GM23248 (cell line): ENCODE data around the gene RUNX3. TPM values are rescaled to one million over a fixed set of nuclear protein-coding genes. Genes with fewer than 3 reads are reported as not detected.
A peak's percentile ranks its signal among the peaks of the same experiment; 100 is the strongest.

Experiments
- DNase-seq: peaks from one replicate; pipeline ENCODE4 v3.0.0-alpha.2; 2015
- H2AFZ ChIP-seq: fragments of 200-600 bp; sonication (generic); 2 replicates; pipeline ENCODE4 v1.6.1; 2016; ENCODE audit warnings: antibody characterized with exemption
- H3F3A ChIP-seq: fragments of 200-600 bp; sonication (generic); 2 replicates; pipeline ENCODE4 v1.6.1; 2016; ENCODE audit warnings: mild to moderate bottlenecking, antibody characterized with exemption, mixed run types; ENCODE audit not compliant: insufficient read depth
- H3K27ac ChIP-seq: fragments of 200-600 bp; sonication (generic); 2 replicates; pipeline ENCODE4 v1.5.1; 2016; ENCODE audit warnings: mild to moderate bottlenecking
- H3K27me3 ChIP-seq: fragments of 200-600 bp; sonication (generic); replicated peaks from 2 replicates; pipeline ENCODE4 v1.6.1; 2016; ENCODE audit warnings: mild to moderate bottlenecking; ENCODE audit not compliant: insufficient read depth
- H3K36me3 ChIP-seq: fragments of 200-600 bp; sonication (generic); 2 replicates; pipeline ENCODE4 v1.6.1; 2016; ENCODE audit warnings: low read depth, mild to moderate bottlenecking
- H3K4me1 ChIP-seq: fragments of 200-600 bp; sonication (generic); 2 replicates; pipeline ENCODE4 v1.6.1; 2016; ENCODE audit warnings: mild to moderate bottlenecking; ENCODE audit not compliant: insufficient read depth
- H3K4me2 ChIP-seq: fragments of 200-600 bp; sonication (generic); one replicate; pipeline ENCODE4 v1.6.1; 2016; ENCODE audit warnings: mild to moderate bottlenecking; ENCODE audit not compliant: unreplicated experiment
- H3K4me3 ChIP-seq: fragments of 200-600 bp; sonication (generic); 2 replicates; pipeline ENCODE4 v1.5.1; 2016; ENCODE audit warnings: mild to moderate bottlenecking
- H3K79me2 ChIP-seq: fragments of 200-600 bp; sonication (generic); 2 replicates; pipeline ENCODE4 v1.6.1; 2016; ENCODE audit warnings: mild to moderate bottlenecking; ENCODE audit not compliant: insufficient read depth
- H3K9ac ChIP-seq: fragments of 200-600 bp; sonication (generic); 2 replicates; pipeline ENCODE4 v1.6.1; 2016; ENCODE audit warnings: mild to moderate bottlenecking
- H3K9me2 ChIP-seq: fragments of 200-600 bp; sonication (generic); 2 replicates; pipeline ENCODE4 v1.6.1; 2016; ENCODE audit warnings: mixed run types, mild to moderate bottlenecking, moderate library complexity; ENCODE audit not compliant: insufficient read depth
- H3K9me3 ChIP-seq: fragments of 200-600 bp; sonication (generic); one replicate; pipeline ENCODE4 v1.6.1; 2017; ENCODE audit warnings: low read depth
- H4K20me1 ChIP-seq: fragments of 200-600 bp; sonication (generic); 2 replicates; pipeline ENCODE4 v1.6.0; 2016; ENCODE audit not compliant: insufficient read depth
- EZH2 ChIP-seq: fragments of 200-600 bp; sonication (generic); IDR thresholded peaks from 2 replicates; pipeline ENCODE4 v1.6.1; 2018; ENCODE audit warnings: antibody characterized with exemption, mild to moderate bottlenecking; ENCODE audit not compliant: insufficient read depth, poor library complexity, severe bottlenecking
- EZH2phosphoT487 ChIP-seq: fragments of 200-600 bp; sonication (generic); IDR thresholded peaks from 2 replicates; pipeline ENCODE4 v1.6.1; 2018; ENCODE audit warnings: antibody characterized with exemption, moderate library complexity, mild to moderate bottlenecking, low read depth; ENCODE audit not compliant: insufficient read depth
- WGBS, 2 experiments: methylation state at CpG; one replicate each; pipeline ENCODE4 v1.1.6; 2015 to 2017; ENCODE audit warnings: low lambda C conversion rate in 2 of 2, low coverage in 1 of 2; ENCODE audit errors: missing lambda C conversion rate in 2 of 2; 5-methylcytosine and 5-hydroxymethylcytosine counted together
- in situ Hi-C: fragments of 300-500 bp; cut with MboI; formaldehyde crosslinking; loops from 2 replicates; pipeline ENCODE4 v1.15.0; 2020
- polyA plus RNA-seq: library from polyadenylated mRNA; unstranded; fragments of >200 nt; fragmentation: Nextera tagmentation; extraction: Ambion mirVana; gene quantifications from 2 replicates; pipeline ENCODE4 v1.2.1, GENCODE V29; 2016
- total RNA-seq: library from RNA; depleted of rRNA; stranded (reverse); fragments of >200 nt; shearing (Covaris generic); gene quantifications from 2 replicates; pipeline ENCODE4 v1.2.3, GENCODE V29; 2014

The RUNX3 gene
- total and polyA plus RNA-seq, 2 experiments from 2014 or later = 0.43 to 1.4 TPM

DNA sequence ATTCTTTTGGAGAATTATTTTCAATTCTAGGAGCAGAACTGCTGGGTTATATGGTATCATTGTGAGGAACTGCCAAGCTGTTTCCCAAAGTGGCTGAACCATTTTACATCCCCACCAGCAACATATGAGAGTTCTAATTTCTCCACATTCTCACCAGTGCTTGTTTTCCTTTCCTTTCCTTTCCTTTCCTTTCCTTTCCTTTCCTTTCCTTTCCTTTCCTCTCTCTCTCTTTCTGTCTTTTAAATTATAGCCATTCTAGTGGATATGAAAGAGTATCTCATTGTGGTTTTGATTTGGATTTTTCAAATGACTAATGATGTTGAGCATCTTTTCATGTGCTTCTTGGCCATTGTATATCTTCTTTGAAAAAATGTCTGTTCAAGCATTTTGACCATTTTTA is 45.3 kb downstream of the RUNX3 start:
- H4K20me1 ChIP-seq = no peaks in the 10 kb centered on the region
- TF ChIP-seq EZH2phosphoT487 (no peak), EZH2 (no peak)
- H3K27ac ChIP-seq = no peak overlapping the region
- no peak overlapping the region for H3K4me2 ChIP-seq
- H3K9ac ChIP-seq = no peak overlapping the region
- in situ Hi-C loops = no loop called here
- H3F3A ChIP-seq = no peaks in the 10 kb centered on the region; the same call in 1 of the 2 replicates
- H3K9me2 ChIP-seq = 0 out of 2 replicates have a peak, but pooled peaks cover 4% of the 10 kb centered on the region
- no peaks in the 10 kb centered on the region for H3K79me2 ChIP-seq
- H2AFZ ChIP-seq = no peak overlapping the region
- no peaks in the 10 kb centered on the region for H3K36me3 ChIP-seq
- H3K4me3 ChIP-seq = no peak overlapping the region
- peaks cover 4% of the 10 kb centered on the region for H3K4me1 ChIP-seq
- no peak for DNase-seq
- H3K9me3 ChIP-seq = no peaks in the 10 kb centered on the region
- no peaks in the 10 kb centered on the region for H3K27me3 ChIP-seq

DNA sequence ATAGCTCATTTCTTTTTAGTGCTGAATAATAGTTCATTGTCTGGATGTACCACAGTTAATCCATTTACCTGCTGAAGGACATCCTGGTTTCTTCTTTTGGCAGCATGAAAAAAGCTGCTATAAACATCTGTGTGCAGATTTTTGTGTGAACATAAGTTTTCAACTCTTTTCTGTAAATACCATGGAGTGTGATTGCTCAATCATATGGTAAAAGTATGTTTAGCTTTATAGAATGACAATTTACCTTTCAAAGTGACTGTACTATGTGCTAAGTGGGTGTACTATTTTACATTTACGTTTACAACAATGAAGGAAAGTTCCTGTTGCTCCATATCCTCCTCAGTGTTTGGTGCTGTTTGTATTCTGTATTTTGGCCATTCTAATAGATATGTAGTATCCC is 49.0 kb downstream of the RUNX3 start:
- in situ Hi-C loops = no loop called here
- no peaks in the 10 kb centered on the region for H3K79me2 ChIP-seq

DNA sequence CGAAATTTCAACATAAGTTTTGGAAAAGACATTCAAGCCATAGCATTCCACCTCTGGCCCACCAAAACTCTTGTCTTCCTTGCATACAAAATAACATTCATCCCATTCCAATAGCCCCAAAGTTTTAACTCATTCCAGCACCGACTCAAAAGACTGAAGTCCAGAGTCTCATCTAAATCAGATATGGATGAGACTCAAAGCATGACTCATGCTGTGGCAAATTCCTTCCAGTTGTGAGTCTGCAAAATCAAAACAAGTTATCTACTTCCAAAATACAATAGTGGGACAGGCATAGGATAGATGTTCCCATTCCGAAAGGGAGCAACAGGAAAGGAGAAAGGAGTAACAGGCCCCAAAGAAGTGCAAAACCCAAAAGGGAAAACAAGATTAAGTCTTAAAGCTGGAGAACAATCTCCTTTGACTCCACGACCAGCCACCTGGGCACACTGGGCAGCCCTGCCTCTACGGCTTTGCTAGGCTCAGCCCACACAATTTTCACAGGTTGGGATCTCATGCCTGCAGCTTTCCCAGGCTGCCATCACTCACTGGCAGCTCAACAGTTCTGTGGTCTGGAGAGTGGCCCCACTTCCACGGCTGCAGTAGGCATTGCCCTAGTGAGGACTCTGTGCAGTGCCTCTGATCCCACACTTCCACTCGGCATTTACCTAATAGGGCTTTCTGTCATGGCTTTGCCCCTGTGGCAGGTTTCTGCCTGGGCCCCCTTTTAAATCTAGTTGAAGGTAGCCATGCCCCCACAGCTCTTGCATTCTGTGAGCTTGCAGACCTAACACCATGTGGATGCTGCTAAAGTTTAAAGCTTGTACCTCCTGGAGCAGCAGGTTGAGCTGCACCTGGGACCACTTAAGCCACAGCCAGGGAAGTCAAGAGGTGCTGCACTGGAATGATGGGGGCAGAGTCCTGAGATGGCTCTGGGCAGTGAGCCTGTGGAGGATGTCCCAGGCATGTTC is 51.0 kb downstream of the RUNX3 start:
- Histone ChIP-seq H3K79me2 (no peaks in the 10 kb centered on the region), H3K4me1 (peaks cover 11% of the 10 kb centered on the region), H3K36me3 (no peaks in the 10 kb centered on the region), H3K4me2 (no peak overlapping the region), H3K4me3 (no peak overlapping the region), H4K20me1 (no peaks in the 10 kb centered on the region), H3K9me3 (no peaks in the 10 kb centered on the region), H3K27ac (no peak overlapping the region), H2AFZ (no peak overlapping the region), H3F3A (peaks cover 15% of the 10 kb centered on the region; the same call in 1 of the 2 replicates), H3K27me3 (no peaks in the 10 kb centered on the region), H3K9ac (no peak overlapping the region), H3K9me2 (no peaks in the 10 kb centered on the region)
- TF ChIP-seq EZH2phosphoT487 = no peak
- no peak for TF ChIP-seq EZH2
- WGBS, 2 experiments = 36 to 37% methylated on average over 7 of the region's 7 CpGs
- in situ Hi-C loops = no loop called here
- DNase-seq = peak; percentile 74

More for the DNA sequence above, 49.0 kb downstream of the RUNX3 start:
- peaks cover 11% of the 10 kb centered on the region for H3K4me1 ChIP-seq
- no peak overlapping the region for H3K9ac ChIP-seq
- no peak overlapping the region for H3K4me2 ChIP-seq
- peaks cover 15% of the 10 kb centered on the region; the same call in 1 of the 2 replicates for H3F3A ChIP-seq
- 26 to 44% methylated on average over 1 of the region's 1 CpG for WGBS, 2 experiments
- TF ChIP-seq EZH2phosphoT487 = no peak
- TF ChIP-seq EZH2 = no peak
- no peak overlapping the region for H2AFZ ChIP-seq
- no peaks in the 10 kb centered on the region for H3K27me3 ChIP-seq
- H3K9me2 ChIP-seq = 0 out of 2 replicates have a peak, but pooled peaks cover 4% of the 10 kb centered on the region
- H4K20me1 ChIP-seq = no peaks in the 10 kb centered on the region
- no peak overlapping the region for H3K4me3 ChIP-seq
- no peak overlapping the region for H3K27ac ChIP-seq
- H3K9me3 ChIP-seq = no peaks in the 10 kb centered on the region
- DNase-seq = no peak
- H3K36me3 ChIP-seq = no peaks in the 10 kb centered on the region

DNA sequence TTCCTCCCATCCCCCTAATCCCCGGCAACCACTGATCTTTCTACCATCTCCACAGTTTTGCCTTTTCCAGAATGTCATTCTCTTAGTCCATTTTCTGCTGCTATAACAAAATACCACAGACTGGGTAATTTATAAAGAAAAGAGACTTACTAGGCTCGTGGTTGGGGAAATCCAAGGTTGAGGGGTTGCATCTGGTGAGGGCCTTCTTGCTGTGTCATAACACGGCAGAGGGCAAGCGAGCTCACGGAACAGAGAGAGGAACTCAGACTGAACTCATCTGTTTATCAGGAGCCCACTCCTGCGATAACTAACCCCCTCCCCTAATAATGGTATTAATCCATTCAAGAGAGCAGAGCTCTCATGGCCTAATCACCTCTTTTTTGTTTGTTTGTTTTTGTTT is 52.0 kb downstream of the RUNX3 start:
- Histone ChIP-seq H3K9me2 (no peaks in the 10 kb centered on the region), H3K27me3 (no peaks in the 10 kb centered on the region), H3K9me3 (no peaks in the 10 kb centered on the region), H3K9ac (no peak overlapping the region), H3K79me2 (no peaks in the 10 kb centered on the region), H3K4me1 (peaks cover 11% of the 10 kb centered on the region), H3K4me2 (no peak overlapping the region), H2AFZ (no peak overlapping the region), H3K36me3 (no peaks in the 10 kb centered on the region), H3K27ac (no peak overlapping the region), H3F3A (peaks cover 15% of the 10 kb centered on the region; the same call in 1 of the 2 replicates), H3K4me3 (no peak overlapping the region), H4K20me1 (no peaks in the 10 kb centered on the region)
- DNase-seq = no peak
- TF ChIP-seq EZH2phosphoT487 = no peak
- no peak for TF ChIP-seq EZH2
- in situ Hi-C loops = no loop called here
- WGBS, 2 experiments = 86 to 95% methylated on average over 6 of the region's 6 CpGs
